ENCODE data around the gene LIF. TPM values are rescaled to one million over a fixed set of nuclear protein-coding genes. Genes with fewer than 3 reads are reported as not detected.

The LIF gene
- total RNA-seq, 2 experiments from 2014 or later = 0.17 to 0.30 TPM

DNA sequence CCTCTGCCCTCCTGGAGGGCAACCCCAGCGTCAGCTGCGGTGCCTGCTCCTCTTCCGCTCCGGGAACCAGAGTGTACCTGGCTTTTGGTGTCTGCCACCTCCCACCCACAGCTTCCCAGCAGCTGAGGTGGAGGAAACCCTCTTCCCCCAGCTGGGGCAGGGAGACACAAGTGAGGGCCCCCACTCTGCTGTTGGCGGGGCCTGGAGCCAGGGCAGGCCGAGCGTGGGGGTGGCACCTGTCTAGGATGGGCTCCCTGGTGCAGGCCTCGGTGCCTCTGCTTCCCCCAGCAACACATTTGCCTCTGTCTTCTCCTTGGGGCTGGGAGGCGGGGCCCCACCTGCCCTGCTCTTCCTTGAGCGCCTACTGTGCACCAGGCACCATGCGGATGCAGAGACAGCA lies 13.7 kb upstream of the LIF start:
- Histone ChIP-seq H3K4me3 (ENCODE audit: low read length) (no peak overlapping the region), H3K36me3 (ENCODE audit: insufficient read depth, low read length) (peaks cover 18% of the 10 kb centered on the region), H3K27me3 (ENCODE audit: control insufficient read depth in 1 of 2, insufficient read depth in 2 of 2, low read length in 2 of 2) (no peaks in the 10 kb centered on the region), H3K4me1 (ENCODE audit: insufficient read depth, low read length) (peaks cover 32% of the 10 kb centered on the region), H3K9me3 (ENCODE audit: control insufficient read depth in 1 of 2, insufficient read depth in 1 of 2, low read length in 2 of 2) (no peaks in the 10 kb centered on the region), H3K27ac (ENCODE audit: low read depth in 1 of 2, low read length in 2 of 2) (no peak overlapping the region)
- H3K9me3 Mint-ChIP-seq = no peaks in the 10 kb centered on the region
- peaks cover 4% of the 10 kb centered on the region for H3K36me3 Mint-ChIP-seq (ENCODE audit: low read depth)
- CTCF ChIA-PET = interaction anchor here (0.5 to 1.0 kb wide), 2 partner anchors 27 to 1408 kb away, joined by 3 read pairs; no protein-coding TSS in a partner anchor
- POLR2A ChIA-PET = no interaction called here
- no peak overlapping the region for H3K4me3 Mint-ChIP-seq
- peaks cover 23% of the 10 kb centered on the region for H3K4me1 Mint-ChIP-seq (ENCODE audit: low read depth)
- no peak overlapping the region for H3K27ac Mint-ChIP-seq
- H3K27me3 Mint-ChIP-seq = no peaks in the 10 kb centered on the region
- ATAC-seq (ENCODE audit: poor library complexity) = no peak
- TF ChIP-seq, protein P1, sequence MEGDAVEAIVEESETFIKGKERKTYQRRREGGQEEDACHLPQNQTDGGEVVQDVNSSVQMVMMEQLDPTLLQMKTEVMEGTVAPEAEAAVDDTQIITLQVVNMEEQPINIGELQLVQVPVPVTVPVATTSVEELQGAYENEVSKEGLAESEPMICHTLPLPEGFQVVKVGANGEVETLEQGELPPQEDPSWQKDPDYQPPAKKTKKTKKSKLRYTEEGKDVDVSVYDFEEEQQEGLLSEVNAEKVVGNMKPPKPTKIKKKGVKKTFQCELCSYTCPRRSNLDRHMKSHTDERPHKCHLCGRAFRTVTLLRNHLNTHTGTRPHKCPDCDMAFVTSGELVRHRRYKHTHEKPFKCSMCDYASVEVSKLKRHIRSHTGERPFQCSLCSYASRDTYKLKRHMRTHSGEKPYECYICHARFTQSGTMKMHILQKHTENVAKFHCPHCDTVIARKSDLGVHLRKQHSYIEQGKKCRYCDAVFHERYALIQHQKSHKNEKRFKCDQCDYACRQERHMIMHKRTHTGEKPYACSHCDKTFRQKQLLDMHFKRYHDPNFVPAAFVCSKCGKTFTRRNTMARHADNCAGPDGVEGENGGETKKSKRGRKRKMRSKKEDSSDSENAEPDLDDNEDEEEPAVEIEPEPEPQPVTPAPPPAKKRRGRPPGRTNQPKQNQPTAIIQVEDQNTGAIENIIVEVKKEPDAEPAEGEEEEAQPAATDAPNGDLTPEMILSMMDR (IDR thresholded peaks at IDR 0.05) = no peak
- DNase-seq = no peak
- intact Hi-C loops (cut with DNase I, micrococcal nuclease) = no loop called here

DNA sequence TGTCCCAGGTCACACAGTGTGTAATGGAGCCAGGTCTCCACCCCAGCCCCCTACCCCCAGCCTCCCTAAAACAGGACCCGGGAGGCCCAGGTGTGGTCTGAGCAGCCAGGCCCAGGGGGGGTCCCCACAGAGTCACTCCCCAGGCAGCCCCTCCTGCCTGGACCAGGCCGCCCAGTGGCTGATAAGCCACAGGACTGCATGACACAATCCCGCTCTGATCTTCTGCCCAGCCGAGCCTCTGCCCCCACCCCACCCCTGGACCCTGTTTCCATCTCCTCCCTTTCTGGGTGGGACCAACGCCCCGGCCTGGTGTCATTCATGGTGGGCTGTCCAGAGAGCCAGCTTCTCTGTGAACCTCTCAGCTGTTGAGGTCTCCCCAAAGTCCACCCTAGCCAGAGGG lies 7.8 kb upstream of the LIF start:
- peaks cover 7% of the 10 kb centered on the region for H3K4me1 ChIP-seq (ENCODE audit: insufficient read depth, low read length)
- H3K27me3 Mint-ChIP-seq = peaks cover 3% of the 10 kb centered on the region
- DNase-seq (no peak), ATAC-seq (ENCODE audit: poor library complexity) (no peak)
- TF ChIP-seq, protein P1 (IDR thresholded peaks at IDR 0.05) = no peak
- no peaks in the 10 kb centered on the region for H3K27me3 ChIP-seq (ENCODE audit: control insufficient read depth in 1 of 2, insufficient read depth in 2 of 2, low read length in 2 of 2)
- no peak overlapping the region for H3K4me3 Mint-ChIP-seq
- intact Hi-C loops (cut with DNase I, micrococcal nuclease) = no loop called here
- H3K36me3 ChIP-seq (ENCODE audit: insufficient read depth, low read length) = no peaks in the 10 kb centered on the region
- H3K9me3 ChIP-seq (ENCODE audit: control insufficient read depth in 1 of 2, insufficient read depth in 1 of 2, low read length in 2 of 2) = no peaks in the 10 kb centered on the region
- no peaks in the 10 kb centered on the region for H3K36me3 Mint-ChIP-seq (ENCODE audit: low read depth)
- POLR2A ChIA-PET = no interaction called here
- H3K4me1 Mint-ChIP-seq (ENCODE audit: low read depth) = no peaks in the 10 kb centered on the region
- no peak overlapping the region for H3K27ac Mint-ChIP-seq
- H3K4me3 ChIP-seq (ENCODE audit: low read length) = no peak overlapping the region
- CTCF ChIA-PET = no interaction called here
- no peaks in the 10 kb centered on the region for H3K9me3 Mint-ChIP-seq
- no peak overlapping the region for H3K27ac ChIP-seq (ENCODE audit: low read depth in 1 of 2, low read length in 2 of 2)

DNA sequence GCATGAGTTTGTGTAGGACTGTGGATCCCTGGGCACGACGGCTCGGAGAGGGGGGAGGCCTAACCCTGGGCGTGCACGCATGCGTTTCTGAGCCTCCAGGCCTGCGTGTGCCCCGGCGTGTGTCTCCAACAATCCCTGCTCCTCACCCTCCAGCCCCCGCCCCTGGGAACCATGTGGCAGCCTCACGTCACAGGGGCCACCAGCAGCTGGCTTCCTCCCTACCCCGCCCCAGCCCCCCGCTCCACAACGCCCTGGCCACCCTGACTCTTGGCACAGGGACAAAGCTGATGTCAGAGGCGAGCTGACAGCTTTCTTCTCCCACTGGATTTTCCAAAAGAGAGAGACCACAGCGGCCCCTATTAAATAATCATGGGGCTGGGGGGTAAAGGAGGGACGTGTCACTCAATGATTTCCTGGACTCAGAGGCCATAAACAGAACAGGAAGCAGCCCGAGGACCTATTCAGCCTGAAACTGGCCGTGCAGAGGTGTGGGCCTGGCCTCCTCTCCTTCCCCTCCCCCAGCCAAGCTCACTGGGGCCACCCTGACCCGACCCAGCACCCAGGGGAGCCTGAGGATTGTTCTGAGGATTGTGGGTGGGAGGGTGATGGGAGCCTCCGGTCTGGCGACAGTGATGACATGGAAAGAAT lies 6.8 kb upstream of the LIF start:
- ChIA-PET CTCF (no interaction called here), POLR2A (no interaction called here)
- Mint-ChIP-seq H3K9me3 (no peaks in the 10 kb centered on the region), H3K4me3 (no peak overlapping the region), H3K4me1 (ENCODE audit: low read depth) (peaks cover 5% of the 10 kb centered on the region), H3K36me3 (ENCODE audit: low read depth) (no peaks in the 10 kb centered on the region), H3K27me3 (peaks cover 9% of the 10 kb centered on the region), H3K27ac (no peak overlapping the region)
- intact Hi-C loops (cut with DNase I, micrococcal nuclease) = no loop called here
- Histone ChIP-seq H3K4me3 (ENCODE audit: low read length) (no peak overlapping the region), H3K4me1 (ENCODE audit: insufficient read depth, low read length) (peaks cover 14% of the 10 kb centered on the region), H3K9me3 (ENCODE audit: control insufficient read depth in 1 of 2, insufficient read depth in 1 of 2, low read length in 2 of 2) (no peaks in the 10 kb centered on the region), H3K27ac (ENCODE audit: low read depth in 1 of 2, low read length in 2 of 2) (no peak overlapping the region), H3K27me3 (ENCODE audit: control insufficient read depth in 1 of 2, insufficient read depth in 2 of 2, low read length in 2 of 2) (peaks cover 0 to 1% of the 10 kb centered on the region in 2 experiments), H3K36me3 (ENCODE audit: insufficient read depth, low read length) (no peaks in the 10 kb centered on the region)
- ATAC-seq (ENCODE audit: poor library complexity) = no peak
- TF ChIP-seq, protein P1 (IDR thresholded peaks at IDR 0.05) = no peak
- no peak for DNase-seq

All from CD4-positive, alpha-beta T cell (primary cell).